ENCODE results near the gene RPP40. TPM values are rescaled to one million over a fixed set of nuclear protein-coding genes. Genes with fewer than 3 reads are reported as not detected.
"Not testable (repeated sequence)": the region's sequence is repeated elsewhere in the genome, so short reads cannot be mapped to it uniquely, and the experiment has no call there.

RPP40 gene
- total RNA-seq, 6 experiments from 2014 or later = 11.2 to 18.2 (median 16.8) TPM

- H3K27ac Mint-ChIP-seq = no peak overlapping the region
Observed at GRCh38 chr6:5034736-5035135, 30.9 kb upstream of the RPP40 start.

GRCh38 chr6:5034328-5034727 is 30.5 kb upstream of the RPP40 start:
- H3K27ac Mint-ChIP-seq = no peak overlapping the region
- H3K4me1 Mint-ChIP-seq (ENCODE audit: low read depth) = peaks cover 31% of the 10 kb centered on the region
- no peak for DNase-seq
- H3K9me3 Mint-ChIP-seq = no peaks in the 10 kb centered on the region
- H3K4me3 Mint-ChIP-seq = no peak overlapping the region
- TF ChIP-seq CTCF (IDR thresholded peaks at IDR 0.05) = no peak
- peaks cover 2% of the 10 kb centered on the region for H3K27me3 Mint-ChIP-seq (ENCODE audit: insufficient read depth)
- no peaks in the 10 kb centered on the region for H3K36me3 Mint-ChIP-seq (ENCODE audit: low read depth)

More at GRCh38 chr6:5034736-5035135, 30.9 kb upstream of the RPP40 start:
- H3K36me3 Mint-ChIP-seq (ENCODE audit: low read depth) = no peaks in the 10 kb centered on the region
- H3K4me1 Mint-ChIP-seq (ENCODE audit: low read depth) = peaks cover 31% of the 10 kb centered on the region
- H3K4me3 Mint-ChIP-seq = no peak overlapping the region
- DNase-seq = no peak
- H3K27me3 Mint-ChIP-seq (ENCODE audit: insufficient read depth) = no peaks in the 10 kb centered on the region; the same call in none of the 2 replicates
- no peak for TF ChIP-seq CTCF (IDR thresholded peaks at IDR 0.05)
- H3K9me3 Mint-ChIP-seq = no peaks in the 10 kb centered on the region

GRCh38 chr6:5033214-5033904 is 29.5 kb upstream of the RPP40 start:
- H3K27me3 Mint-ChIP-seq (ENCODE audit: insufficient read depth); DNase-seq; H3K4me3 Mint-ChIP-seq; H3K36me3 Mint-ChIP-seq (ENCODE audit: low read depth); H3K9me3 Mint-ChIP-seq; H3K27ac Mint-ChIP-seq: not testable (repeated sequence)
- peaks cover 31% of the 10 kb centered on the region for H3K4me1 Mint-ChIP-seq (ENCODE audit: low read depth)

- H3K9me3 Mint-ChIP-seq; H3K36me3 Mint-ChIP-seq (ENCODE audit: low read depth); DNase-seq; H3K27me3 Mint-ChIP-seq (ENCODE audit: insufficient read depth); H3K27ac Mint-ChIP-seq; H3K4me3 Mint-ChIP-seq: not testable (repeated sequence)
- peaks cover 31% of the 10 kb centered on the region for H3K4me1 Mint-ChIP-seq (ENCODE audit: low read depth)
Observed at GRCh38 chr6:5032706-5033105, 28.9 kb upstream of the RPP40 start.

GRCh38 chr6:5031150-5031549 is 27.3 kb upstream of the RPP40 start:
- peaks cover 2% of the 10 kb centered on the region for H3K27me3 Mint-ChIP-seq (ENCODE audit: insufficient read depth)
- no peaks in the 10 kb centered on the region for H3K9me3 Mint-ChIP-seq
- no peak for TF ChIP-seq CTCF (IDR thresholded peaks at IDR 0.05)

GRCh38 chr6:5030596-5031136 is 26.8 kb upstream of the RPP40 start:
- Mint-ChIP-seq H3K27me3 (ENCODE audit: insufficient read depth) (peaks cover 2% of the 10 kb centered on the region), H3K4me1 (ENCODE audit: low read depth) (peaks cover 42% of the 10 kb centered on the region), H3K9me3 (no peaks in the 10 kb centered on the region), H3K4me3 (no peak overlapping the region), H3K27ac (peak overlapping the region; percentile 59; the same call in 1 of the 2 replicates), H3K36me3 (ENCODE audit: low read depth) (no peaks in the 10 kb centered on the region)
- DNase-seq = peak; percentile 77
- TF ChIP-seq CTCF (IDR thresholded peaks at IDR 0.05) = peak; percentile 93

More at GRCh38 chr6:5031150-5031549, 27.3 kb upstream of the RPP40 start:
- Mint-ChIP-seq H3K4me1 (ENCODE audit: low read depth) (peaks cover 37% of the 10 kb centered on the region), H3K27ac (0 out of 2 replicates have a peak overlapping the region, but pooled peaks have one; percentile 29), H3K36me3 (ENCODE audit: low read depth) (no peaks in the 10 kb centered on the region), H3K4me3 (no peak overlapping the region)
- DNase-seq = no peak

Data from HFFc6 (cell line).